K562 (cell line): Measurements from ENCODE around the gene SRGAP3. TPM values are rescaled to one million over a fixed set of nuclear protein-coding genes. Genes with fewer than 3 reads are reported as not detected.

Source experiments
- ATF4 ChIP-seq: fragments of 450-650 bp; formaldehyde crosslinking; IDR thresholded peaks from 2 replicates; pipeline ENCODE4 v1.4.0; 2022; ENCODE audit warnings: mild to moderate bottlenecking, moderate library complexity
- CHD1 ChIP-seq: fragments of 200-600 bp; sonication (generic); IDR thresholded peaks from one replicate; pipeline ENCODE4 v1.6.1; 2012; ENCODE audit warnings: mild to moderate bottlenecking, moderate library complexity, low read length, inconsistent platforms
- HCFC1 ChIP-seq: IDR thresholded peaks from 2 replicates; pipeline ENCODE4 v1.6.1; 2012; ENCODE audit warnings: low read depth, low read length, improper control_type of control experiment
- HINFP ChIP-seq: fragments of 450-650 bp; conservative IDR thresholded peaks from 2 replicates; pipeline ENCODE4 v1.6.1; 2016; ENCODE audit warnings: missing genetic modification characterization, low read depth, mild to moderate bottlenecking, control low read depth, missing compliant biosample characterization
- SFPQ ChIP-seq: fragments of 200-400 bp; formaldehyde crosslinking; IDR thresholded peaks from 2 replicates; pipeline ENCODE4 v1.6.1; 2017; ENCODE audit warnings: mild to moderate bottlenecking, low read depth, low read length, moderate library complexity
- ZNF347 ChIP-seq: fragments of 450-650 bp; formaldehyde crosslinking; IDR thresholded peaks from 2 replicates; pipeline ENCODE4 v1.4.0; 2020; ENCODE audit warnings: low read depth, mild to moderate bottlenecking, moderate library complexity
- ZNF76 ChIP-seq: fragments of 250-450 bp; sonication (Bioruptor Pico); IDR thresholded peaks from 2 replicates; pipeline ENCODE4 v1.4.0; 2020; ENCODE audit warnings: mild to moderate bottlenecking, moderate library complexity, borderline replicate concordance
- polyA plus RNA-seq, 8 experiments: library from polyadenylated mRNA; depleted of rRNA in 4 of 8; stranded (reverse) in 5 of 8; unstranded in 3 of 8; fragments of >200 nt; fragmentation: Nextera tagmentation in 2 of 8; fragmentation: Illumina TruSeq in 1 of 8; extraction: Ambion mirVana in 2 of 8; extraction: Trizol in 1 of 8; gene quantifications; 2 replicates each; pipeline versions ENCODE4 v1.2.1 to v1.2.3, GENCODE V29; 2011 to 2014; ENCODE audit warnings: inconsistent platforms in 1 of 8, missing spikeins in 1 of 8
- total RNA-seq, 7 experiments: library from RNA; depleted of rRNA in 6 of 7; stranded (reverse); fragments of >200 nt in 6 of 7; fragmentation: Illumina TruSeq in 2 of 7; extraction: Trizol in 2 of 7; gene quantifications; 2 replicates each; pipeline versions ENCODE4 v1.2.1 to v1.2.3, GENCODE V29; 2011 to 2021; ENCODE audit warnings: low replicate concordance in 1 of 7

Gene SRGAP3
- total and polyA plus RNA-seq, 9 of the 15 experiments (the other 6 are each of a cell fraction or from before 2014, with no cell fraction given) = 0.11 to 0.85 (median 0.35) TPM; not detected in 2

GRCh38 chr3:9115336-9115735 is 134.1 kb downstream of the SRGAP3 start (continued):
- TF ChIP-seq HINFP (tag) = no peak
- no peak for TF ChIP-seq ZNF347 (CRISPR knock-in tag)
- no peak for TF ChIP-seq CHD1
- TF ChIP-seq HCFC1 = no peak
- no peak for TF ChIP-seq ATF4 (CRISPR knock-in tag)
- no peak for TF ChIP-seq ZNF76
- TF ChIP-seq SFPQ = no peak
